Stimulated activated CD8-positive, alpha-beta memory T cell treated with anti-CD3 and anti-CD28 coated beads, Interleukin-12 subunit alpha, Interleukin-12 subunit beta, amount 100 ng/mL, for 24 hours (primary cell): ENCODE measurements around the gene MITF.

ENCODE experiments used
- DNase-seq: peaks from one replicate; pipeline ENCODE4 v3.0.0-alpha.2; 2020; ENCODE audit errors: extremely low read depth

The MITF gene

GRCh38 chr3:69761896-69762767 is 22.9 kb downstream of the MITF start:
- DNase-seq: no peak

GRCh38 chr3:69762768-69763229 is 23.5 kb downstream of the MITF start:
- no peak for DNase-seq

GRCh38 chr3:69763458-69763857 is 24.2 kb downstream of the MITF start:
- DNase-seq: no peak

- DNase-seq: no peak
These were observed 25.0 kb downstream of the MITF start for GRCh38 chr3:69764121-69764741.

GRCh38 chr3:69764861-69765260 is 25.6 kb downstream of the MITF start:
- no peak for DNase-seq

GRCh38 chr3:69766638-69767037 is 27.4 kb downstream of the MITF start:
- no peak for DNase-seq

GRCh38 chr3:69767571-69767970 is 28.3 kb downstream of the MITF start:
- DNase-seq: no peak

- no peak for DNase-seq
These were observed 29.2 kb downstream of the MITF start for GRCh38 chr3:69768438-69768837.

- no peak for DNase-seq
These were observed 31.0 kb downstream of the MITF start for GRCh38 chr3:69770219-69770618.

GRCh38 chr3:69770976-69771634 is 31.8 kb downstream of the MITF start:
- DNase-seq: no peak

- DNase-seq: no peak
These were observed 33.0 kb downstream of the MITF start for GRCh38 chr3:69772152-69772867.

GRCh38 chr3:69774029-69774428 is 34.8 kb downstream of the MITF start:
- DNase-seq: no peak

GRCh38 chr3:69775751-69776150 is 36.5 kb downstream of the MITF start:
- DNase-seq: no peak

- no peak for DNase-seq
These were observed 37.0 kb downstream of the MITF start for GRCh38 chr3:69776289-69776688.

GRCh38 chr3:69776920-69777581 is 37.8 kb downstream of the MITF start:
- no peak for DNase-seq

GRCh38 chr3:69777582-69777967 is 38.3 kb downstream of the MITF start:
- no peak for DNase-seq

GRCh38 chr3:69781593-69781992 is 42.3 kb downstream of the MITF start:
- DNase-seq: no peak

- no peak for DNase-seq
These were observed 45.8 kb downstream of the MITF start for GRCh38 chr3:69784954-69785514.

- DNase-seq: no peak
These were observed 46.6 kb downstream of the MITF start for GRCh38 chr3:69785769-69786320.

GRCh38 chr3:69786854-69787253 is 47.6 kb downstream of the MITF start:
- DNase-seq: no peak
